NCI-H2029 (cell line): Measurements from ENCODE around the gene GREM1.

Experiments used
- DNase-seq: peaks from one replicate; lab custom pipeline; 2025; lab: John Stamatoyannopoulos, UW

Gene GREM1

GRCh38 chr15:32730677-32731654 is 13.2 kb downstream of the GREM1 start:
- peak; percentile 68 for DNase-seq

- DNase-seq = no peak
Observed at GRCh38 chr15:32732574-32733157, 14.9 kb downstream of the GREM1 start.

GRCh38 chr15:32733281-32733680 is 15.5 kb downstream of the GREM1 start:
- no peak for DNase-seq

GRCh38 chr15:32735989-32736700 is 18.3 kb downstream of the GREM1 start:
- no peak for DNase-seq

- no peak for DNase-seq
Observed at GRCh38 chr15:32736701-32737061, 18.9 kb downstream of the GREM1 start.

GRCh38 chr15:32737304-32737703 is 19.5 kb downstream of the GREM1 start:
- DNase-seq = no peak

GRCh38 chr15:32738666-32739065 is 20.9 kb downstream of the GREM1 start:
- no peak for DNase-seq

GRCh38 chr15:32739522-32740063 is 21.8 kb downstream of the GREM1 start:
- DNase-seq = no peak

GRCh38 chr15:32743411-32744140 is 25.8 kb downstream of the GREM1 start:
- DNase-seq = no peak

GRCh38 chr15:32746116-32746857 is 28.5 kb downstream of the GREM1 start:
- DNase-seq = no peak

- DNase-seq = no peak
Observed at GRCh38 chr15:32747921-32748342, 30.1 kb downstream of the GREM1 start.

GRCh38 chr15:32750979-32751378 is 33.2 kb downstream of the GREM1 start:
- DNase-seq = no peak

- no peak for DNase-seq
Observed at GRCh38 chr15:32757426-32757825, 39.6 kb downstream of the GREM1 start.

- DNase-seq = no peak
Observed at GRCh38 chr15:32763295-32763694, 45.5 kb downstream of the GREM1 start.

GRCh38 chr15:32765236-32765635 is 47.4 kb downstream of the GREM1 start:
- no peak for DNase-seq

GRCh38 chr15:32766101-32766500 is 48.3 kb downstream of the GREM1 start:
- no peak for DNase-seq

GRCh38 chr15:32767236-32767635 is 49.4 kb downstream of the GREM1 start:
- DNase-seq = no peak

- DNase-seq = no peak
Observed at GRCh38 chr15:32774022-32774421, 56.2 kb downstream of the GREM1 start.

GRCh38 chr15:32775103-32775502 is 57.3 kb downstream of the GREM1 start:
- DNase-seq = no peak

- no peak for DNase-seq
Observed at GRCh38 chr15:32778391-32779176, 60.8 kb downstream of the GREM1 start.
